ENCODE data around the gene FNBP1. TPM values are rescaled to one million over a fixed set of nuclear protein-coding genes. Genes with fewer than 3 reads are reported as not detected.

FNBP1 gene
- total and polyA plus RNA-seq, 2 of the 13 experiments (the other 11 are each of a cell fraction or from before 2014, with no cell fraction given), result 5.4 to 19.5 TPM

DNA sequence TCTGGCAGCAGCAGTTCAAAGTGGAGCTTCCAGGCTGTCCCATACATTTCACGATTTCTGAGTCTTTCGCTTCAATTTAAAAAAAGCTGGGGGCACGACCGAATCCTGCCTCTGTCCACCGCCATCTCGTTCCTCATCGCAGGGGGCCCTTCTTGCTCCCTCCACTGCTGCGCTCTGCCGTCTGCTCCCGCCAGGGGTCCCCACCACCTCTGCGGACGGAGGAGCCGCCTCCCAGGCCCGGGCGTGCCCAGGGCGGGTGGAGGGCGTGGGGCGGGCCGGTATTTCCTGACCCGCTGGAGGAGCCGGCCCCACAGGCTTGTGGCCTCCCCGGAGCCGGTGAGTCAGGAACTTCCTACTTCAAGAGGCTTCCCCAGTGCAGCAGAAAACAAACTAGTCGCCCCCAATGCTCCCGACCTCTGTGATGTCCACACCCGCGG is 157.3 kb downstream of the FNBP1 start (continued):
- TF ChIP-seq GRHL1 (CRISPR knock-in tag; conservative IDR thresholded peaks at IDR 0.05) (no peak), CEBPB (IDR thresholded peaks at IDR 0.05; ENCODE audit: borderline replicate concordance, low read depth, low read length) (no peak), ZNF550 (CRISPR knock-in tag; IDR thresholded peaks at IDR 0.05; ENCODE audit: borderline replicate concordance) (no peak), TARDBP (CRISPR knock-in tag; IDR thresholded peaks at IDR 0.05) (peak; percentile 47; the same call in 1 of the 2 replicates)

DNA sequence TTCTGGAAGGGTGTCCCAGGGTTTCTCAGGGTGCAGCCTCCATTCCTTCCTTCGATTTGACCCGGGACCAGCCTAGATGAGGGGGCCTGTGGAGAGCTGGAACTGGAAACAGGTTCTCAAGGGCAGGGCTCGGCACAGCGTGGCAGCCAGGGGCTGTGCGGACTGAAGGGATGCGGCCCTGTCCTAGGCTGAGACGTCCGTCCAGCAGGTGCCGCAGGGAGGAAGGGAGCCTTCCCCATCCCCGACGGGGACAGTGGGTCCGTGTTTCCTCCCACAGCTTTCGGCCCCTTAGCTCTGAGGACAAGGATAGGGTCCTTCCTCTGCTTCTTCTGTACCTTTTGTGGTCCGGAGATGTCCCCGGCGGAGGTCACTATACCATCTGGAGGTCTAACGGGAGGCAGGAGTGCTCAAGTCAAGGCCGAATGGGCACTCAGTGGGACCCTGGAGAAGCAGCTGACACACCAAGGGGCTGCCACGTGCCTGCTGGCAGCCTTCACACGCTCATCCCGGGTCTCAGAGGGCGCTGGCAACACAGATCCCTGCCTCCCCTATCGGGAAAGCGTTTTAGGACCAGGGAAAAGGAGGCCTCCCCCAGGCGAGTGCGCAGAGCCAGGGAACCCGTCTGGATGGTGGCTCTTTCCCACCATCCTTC is 157.8 kb downstream of the FNBP1 start:
- H3K9ac ChIP-seq (ENCODE audit: insufficient read depth, low read depth, low read length), result peak overlapping the region; percentile 70
- peak overlapping the region; percentile 1 for H2AFZ ChIP-seq (ENCODE audit: low read length)
- WGBS (ENCODE audit: low lambda C conversion rate), result 28% methylated on average over 11 of the region's 27 CpGs
- no peaks in the 10 kb centered on the region for H3K79me2 ChIP-seq (ENCODE audit: insufficient read depth, low read length)
- peaks cover 4% of the 10 kb centered on the region in 2 experiments; a peak in 2 of 5 replicates for H3K36me3 ChIP-seq (replicated peaks in 1 of 2; ENCODE audit: control insufficient read depth in 1 of 2, insufficient read depth in 2 of 2, low read length in 2 of 2)
- intact Hi-C loops (cut with micrococcal nuclease; ENCODE audit: unreplicated experiment) (loop anchor here (1.0 to 5.0 kb wide), 2 partner anchors 158 to 212 kb away; partner anchors contain the start of gene FNBP1), in situ Hi-C loops (cut with HindIII; ENCODE audit: extremely low pct_ligation_motif_present, low pct_unique_long_range_greater_than_20kb) (loop anchor here (5.0 to 10.0 kb wide), 2 partner anchors 157 to 220 kb away; partner anchors contain the start of gene FNBP1)
- BruUV-seq (replicated peaks), result TSS peak; percentile 65
- no peaks in the 10 kb centered on the region for H3K9me3 ChIP-seq (ENCODE audit: low read length)
- peak overlapping the region; percentile 58 to 86 (median 74) for H3K4me3 ChIP-seq (replicated peaks in 1 of 3; ENCODE audit: insufficient read depth in 1 of 3, low read depth in 2 of 3, low read length in 3 of 3)
- H3K27me3 ChIP-seq (ENCODE audit: control insufficient read depth in 1 of 2, insufficient read depth in 2 of 2, low read length in 2 of 2), result no peaks in the 10 kb centered on the region; a peak in 1 of 5 replicates
- ChIA-PET CTCF (ENCODE audit: low intra/inter-chr PET ratio, low total read pairs) (interaction anchor here (0.6 to 2.3 kb wide), 6 partner anchors 155 to 222 kb away, joined by 3 to 10 read pairs (median 4); partner anchors contain the start of genes FNBP1 and GPR107), POLR2A (interaction anchor here (0.5 to 3.1 kb wide), 4 partner anchors 25 to 168 kb away, joined by 3 to 15 read pairs (median 6); partner anchors contain the start of genes FNBP1 and GPR107)
- DNase-seq (ENCODE audit: low spot score) (peak; percentile 33), FAIRE-seq (no peak), ATAC-seq (peak; percentile 89)
- H3K4me1 ChIP-seq (ENCODE audit: insufficient read depth, low read length), result peaks cover 15% of the 10 kb centered on the region
- no peaks in the 10 kb centered on the region for H4K20me1 ChIP-seq (ENCODE audit: insufficient read depth, low read length)
- peak overlapping the region; percentile 96 for H3K4me2 ChIP-seq (ENCODE audit: low read depth, low read length)
- peak overlapping the region; percentile 41 for H3K27ac ChIP-seq (ENCODE audit: extremely low read length, insufficient read depth, low read length)
- no peak; the same call in 1 of the 2 replicates for TF ChIP-seq DNMT1 (CRISPR knock-in tag; IDR thresholded peaks at IDR 0.05)
- no peak for TF ChIP-seq CCDC6 (CRISPR knock-in tag; IDR thresholded peaks at IDR 0.05)
- no peak for TF ChIP-seq FOXK1 (CRISPR knock-in tag; IDR thresholded peaks at IDR 0.05; ENCODE audit: borderline replicate concordance, low read depth)
- TF ChIP-seq CREB1 (IDR thresholded peaks at IDR 0.05), result no peak
- no peak for TF ChIP-seq CREB1 (CRISPR knock-in tag; IDR thresholded peaks at IDR 0.05)
- no peak; the same call in 1 of the 2 replicates for TF ChIP-seq HIVEP1 (CRISPR knock-in tag; IDR thresholded peaks at IDR 0.05)
- TF ChIP-seq ATM (IDR thresholded peaks at IDR 0.05; ENCODE audit: borderline replicate concordance), result no peak
- TF ChIP-seq SSRP1 (CRISPR knock-in tag; IDR thresholded peaks at IDR 0.05), result no peak
- no peak for TF ChIP-seq ZNF260 (CRISPR knock-in tag; IDR thresholded peaks at IDR 0.05; ENCODE audit: borderline replicate concordance, low read depth)
- TF ChIP-seq, protein P1, sequence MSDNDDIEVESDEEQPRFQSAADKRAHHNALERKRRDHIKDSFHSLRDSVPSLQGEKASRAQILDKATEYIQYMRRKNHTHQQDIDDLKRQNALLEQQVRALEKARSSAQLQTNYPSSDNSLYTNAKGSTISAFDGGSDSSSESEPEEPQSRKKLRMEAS (IDR thresholded peaks at IDR 0.05), result no peak
- TF ChIP-seq ZNF432 (CRISPR knock-in tag; IDR thresholded peaks at IDR 0.05; ENCODE audit: borderline replicate concordance), result no peak
- TF ChIP-seq FOXK2 (IDR thresholded peaks at IDR 0.05), result no peak
- TF ChIP-seq REL (CRISPR knock-in tag; conservative IDR thresholded peaks at IDR 0.05), result no peak
- TF ChIP-seq SP1 (IDR thresholded peaks at IDR 0.05), result no peak
- no peak for TF ChIP-seq SP1 (CRISPR knock-in tag; IDR thresholded peaks at IDR 0.05)
- TF ChIP-seq PHF5A (CRISPR knock-in tag; IDR thresholded peaks at IDR 0.05; ENCODE audit: low read depth, unreplicated experiment), result no peak
- TF ChIP-seq ZNF253 (CRISPR knock-in tag; IDR thresholded peaks at IDR 0.05; ENCODE audit: borderline replicate concordance), result 0 out of 2 replicates have a peak, but pooled peaks have one; percentile 17
- TF ChIP-seq U2AF1 (optimal IDR thresholded peaks at IDR 0.05; ENCODE audit: low read depth, low read length), result peak; percentile 49
- TF ChIP-seq RBFOX2 (IDR thresholded peaks at IDR 0.05; ENCODE audit: low read depth, low read length), result no peak
- no peak for TF ChIP-seq HNRNPK (IDR thresholded peaks at IDR 0.05; ENCODE audit: low read depth, low read length, poor library complexity, severe bottlenecking)
